IMR-90 (cell line): ENCODE measurements around the gene RRP1. TPM values are rescaled to one million over a fixed set of nuclear protein-coding genes. Genes with fewer than 3 reads are reported as not detected.

ENCODE experiments used
- ATAC-seq: fragments of 200-7000 bp; cut with Tn5 transposase; 2 replicates; pipeline ENCODE4 v1.9.1; 2020; ENCODE audit warnings: low read depth, mild to moderate bottlenecking, moderate library complexity
- BruUV-seq: library from RNA; stranded (reverse); fragments of 400-500 nt; replicated peaks from 2 replicates; lab custom pipeline; 2021; lab: Mats Ljungman, UMichigan
- CTCF ChIA-PET: fragments of 300-600 bp; formaldehyde crosslinking; extraction: SDS; loops from one replicate; lab custom pipeline; 2021; ENCODE audit warnings: antibody characterized with exemption; lab: Yijun Ruan, JAX
- POLR2A ChIA-PET: fragments of 300-600 bp; sonication (Branson Sonifier 250); formaldehyde crosslinking; loops from one replicate; lab custom pipeline; 2022; ENCODE audit warnings: antibody characterized with exemption; ENCODE audit not compliant: unreplicated experiment; lab: Charles Lee
- DNase-seq: peaks from one replicate; pipeline ENCODE4 v3.0.0; 2013
- H2AFZ ChIP-seq: replicated peaks from 2 replicates; pipeline ENCODE3; 2013; ENCODE audit warnings: low read length, mild to moderate bottlenecking; ENCODE audit not compliant: poor library complexity
- H2AK5ac ChIP-seq: 2 replicates; pipeline ENCODE4 v1.6.1; 2013; ENCODE audit warnings: low read depth, low read length, inconsistent platforms
- H2AK9ac ChIP-seq: replicated peaks from 2 replicates; pipeline ENCODE3; 2013; ENCODE audit warnings: mild to moderate bottlenecking, low read depth, low read length, moderate library complexity; ENCODE audit not compliant: poor library complexity
- H2BK120ac ChIP-seq: 2 replicates; pipeline ENCODE4 v1.6.1; 2013; ENCODE audit warnings: low read depth, low read length, inconsistent platforms
- H2BK15ac ChIP-seq: 3 replicates; pipeline ENCODE4 v1.6.1; 2013; ENCODE audit warnings: low read depth, low read length, inconsistent platforms
- H2BK20ac ChIP-seq: 2 replicates; pipeline ENCODE4 v1.6.1; 2013; ENCODE audit warnings: low read depth, mild to moderate bottlenecking, inconsistent platforms, low read length, moderate library complexity
- H2BK5ac ChIP-seq: 2 replicates; pipeline ENCODE4 v1.6.1; 2013; ENCODE audit warnings: mild to moderate bottlenecking, low read depth, low read length, inconsistent platforms; ENCODE audit not compliant: poor library complexity, severe bottlenecking
- H3K14ac ChIP-seq: replicated peaks from 2 replicates; pipeline ENCODE4 v1.6.1; 2013; ENCODE audit warnings: low read depth, low read length, inconsistent platforms
- H3K18ac ChIP-seq: 2 replicates; pipeline ENCODE4 v1.6.1; 2013; ENCODE audit warnings: low read depth, low read length, control low read depth
- H3K23ac ChIP-seq: 2 replicates; pipeline ENCODE4 v1.6.1; 2013; ENCODE audit warnings: low read depth, low read length, inconsistent platforms
- H3K27ac ChIP-seq: 2 replicates; pipeline ENCODE4 v1.5.1; 2013; ENCODE audit warnings: mild to moderate bottlenecking, control low read depth, low read length; ENCODE audit not compliant: insufficient read depth
- H3K27me3 ChIP-seq: 2 replicates; pipeline ENCODE4 v1.6.1; 2013; ENCODE audit warnings: low read length; ENCODE audit not compliant: control insufficient read depth, insufficient read depth
- H3K36me3 ChIP-seq: 2 replicates; pipeline ENCODE4 v1.6.1; 2013; ENCODE audit warnings: low read length, mixed read lengths; ENCODE audit not compliant: control insufficient read depth, insufficient read depth
- H3K4ac ChIP-seq: 2 replicates; pipeline ENCODE4 v1.6.1; 2013; ENCODE audit warnings: low read depth, low read length, inconsistent platforms
- H3K4me1 ChIP-seq: 2 replicates; pipeline ENCODE4 v1.6.1; 2013; ENCODE audit warnings: low read length, mixed read lengths; ENCODE audit not compliant: control insufficient read depth, insufficient read depth
- H3K4me2 ChIP-seq: 2 replicates; pipeline ENCODE4 v1.6.1; 2013; ENCODE audit warnings: low read depth, mild to moderate bottlenecking, control low read depth, low read length, moderate library complexity
- H3K4me3 ChIP-seq: 2 replicates; pipeline ENCODE4 v1.5.1; 2013; ENCODE audit warnings: low read depth, mild to moderate bottlenecking, control low read depth, low read length, moderate library complexity; ENCODE audit not compliant: insufficient read depth
- H3K56ac ChIP-seq: 2 replicates; pipeline ENCODE4 v1.6.1; 2013; ENCODE audit warnings: low read length, inconsistent platforms; ENCODE audit not compliant: insufficient read depth; ENCODE audit errors: extremely low read depth
- H3K79me1 ChIP-seq, 2 experiments: 2 replicates each; pipeline ENCODE4 v1.6.1; 2013; ENCODE audit warnings: low read length in 2 of 2, inconsistent platforms in 1 of 2, low read depth in 1 of 2
- H3K9ac ChIP-seq: 2 replicates; pipeline ENCODE4 v1.6.1; 2013; ENCODE audit warnings: low read depth, low read length, control low read depth
- H3K9me1 ChIP-seq: 2 replicates; pipeline ENCODE4 v1.6.1; 2013; ENCODE audit warnings: low read length, inconsistent platforms; ENCODE audit not compliant: insufficient read depth
- H3K9me3 ChIP-seq: 2 replicates; pipeline ENCODE4 v1.6.1; 2013; ENCODE audit warnings: low read length; ENCODE audit not compliant: control insufficient read depth, insufficient read depth
- H4K20me1 ChIP-seq: 2 replicates; pipeline ENCODE4 v1.6.1; 2013; ENCODE audit warnings: low read length, inconsistent platforms; ENCODE audit not compliant: insufficient read depth
- H4K5ac ChIP-seq: 2 replicates; pipeline ENCODE4 v1.6.1; 2013; ENCODE audit warnings: mild to moderate bottlenecking, low read depth, low read length, control low read depth
- H4K8ac ChIP-seq, 2 experiments: 2 replicates each; pipeline ENCODE4 v1.6.1; 2013; ENCODE audit warnings: low read depth in 2 of 2, low read length in 2 of 2, control low read depth in 1 of 2, inconsistent platforms in 1 of 2
- H4K91ac ChIP-seq: 2 replicates; pipeline ENCODE4 v1.6.1; 2013; ENCODE audit warnings: low read depth, low read length, inconsistent platforms; ENCODE audit not compliant: insufficient read depth
- BHLHE40 ChIP-seq: fragments of 150-350 bp; IDR thresholded peaks from 2 replicates; pipeline ENCODE4 v1.6.1; 2016; ENCODE audit warnings: mild to moderate bottlenecking, low read depth, low read length
- CEBPB ChIP-seq: IDR thresholded peaks from 2 replicates; pipeline ENCODE4 v1.6.1; 2012; ENCODE audit warnings: low read depth, low read length, improper control_type of control experiment
- CHD1 ChIP-seq: IDR thresholded peaks from 2 replicates; pipeline ENCODE4 v1.6.1; 2012; ENCODE audit warnings: low read depth, low read length, improper control_type of control experiment
- FOS ChIP-seq: fragments of 150-350 bp; IDR thresholded peaks from 2 replicates; pipeline ENCODE4 v1.6.1; 2016; ENCODE audit warnings: low read depth, low read length
- MAFK ChIP-seq: IDR thresholded peaks from 2 replicates; pipeline ENCODE4 v1.6.1; 2012; ENCODE audit warnings: low read depth, low read length, improper control_type of control experiment
- MAZ ChIP-seq: IDR thresholded peaks from 2 replicates; pipeline ENCODE4 v1.6.1; 2012; ENCODE audit warnings: low read depth, mild to moderate bottlenecking, low read length, improper control_type of control experiment, moderate library complexity, borderline replicate concordance
- MXI1 ChIP-seq: IDR thresholded peaks from 2 replicates; pipeline ENCODE4 v1.6.1; 2012; ENCODE audit warnings: low read depth, mild to moderate bottlenecking, low read length, moderate library complexity, borderline replicate concordance
- NFE2L2 ChIP-seq: fragments of 150-350 bp; IDR thresholded peaks from 2 replicates; pipeline ENCODE4 v1.6.1; 2016; ENCODE audit warnings: low read depth, mild to moderate bottlenecking, low read length
- POLR2A ChIP-seq: IDR thresholded peaks from 2 replicates; pipeline ENCODE4 v1.6.1; 2012; ENCODE audit warnings: mild to moderate bottlenecking, low read depth, low read length
- RAD21 ChIP-seq: IDR thresholded peaks from 2 replicates; pipeline ENCODE4 v1.6.1; 2012; ENCODE audit warnings: low read length, improper control_type of control experiment
- RCOR1 ChIP-seq: IDR thresholded peaks from 2 replicates; pipeline ENCODE4 v1.6.1; 2012; ENCODE audit warnings: mild to moderate bottlenecking, low read length, improper control_type of control experiment; ENCODE audit not compliant: insufficient replicate concordance
- RFX5 ChIP-seq: IDR thresholded peaks from 2 replicates; pipeline ENCODE4 v1.8.0; 2012; ENCODE audit warnings: low read depth, mild to moderate bottlenecking, low read length, moderate library complexity
- SMC3 ChIP-seq: fragments of 150-350 bp; IDR thresholded peaks from 2 replicates; pipeline ENCODE4 v1.6.1; 2016; ENCODE audit warnings: low read depth, mild to moderate bottlenecking, antibody characterized with exemption, low read length, moderate library complexity
- WGBS, 2 experiments: methylation state at CpG; one replicate each; pipeline versions ENCODE4 v1.1.5 to v1.1.7; 2013; ENCODE audit warnings: missing lambda C conversion rate in 2 of 2; ENCODE audit not compliant: insufficient read length in 1 of 2; ENCODE audit errors: extremely low coverage in 2 of 2; 5-methylcytosine and 5-hydroxymethylcytosine counted together
- dilution Hi-C: fragments of 300-500 bp; cut with HindIII; formaldehyde crosslinking; loops from one replicate; pipeline ENCODE4 v1.14.3; 2018; ENCODE audit warnings: low sequenced_read_pairs; ENCODE audit not compliant: unreplicated experiment
- in situ Hi-C: fragments of 300-500 bp; cut with MboI; formaldehyde crosslinking; loops from 3 replicates; pipeline ENCODE4 v1.14.3; 2019; ENCODE audit warnings: low sequenced_read_pairs, inconsistent platforms, mixed read lengths
- intact Hi-C: fragments of 100-400 bp; cut with micrococcal nuclease; formaldehyde crosslinking; loops from 2 replicates; pipeline ENCODE4 v1.10.0; 2022
- polyA plus RNA-seq, 3 experiments: library from polyadenylated mRNA; depleted of rRNA; stranded (reverse); fragments of >200 nt; gene quantifications; 2 replicates each; pipeline ENCODE4 v1.2.3, GENCODE V29; 2012; ENCODE audit warnings: low replicate concordance in 1 of 3
- total RNA-seq: library from RNA; depleted of rRNA; stranded (reverse); fragments of >200 nt; gene quantifications from 2 replicates; pipeline ENCODE4 v1.2.3, GENCODE V29; 2012
- TF ChIP-seq, protein P1 (sequence below): fragments of 150-350 bp; IDR thresholded peaks from 2 replicates; pipeline ENCODE4 v1.6.1; 2017; ENCODE audit warnings: mild to moderate bottlenecking, antibody characterized with exemption, low read length, low read depth
- TF ChIP-seq, protein P2 (sequence below): fragments of 150-350 bp; IDR thresholded peaks from 2 replicates; pipeline ENCODE4 v1.6.1; 2016; ENCODE audit warnings: low read depth, mild to moderate bottlenecking, low read length, moderate library complexity, borderline replicate concordance

Gene RRP1
- total and polyA plus RNA-seq, 2 of the 4 experiments (the other 2 are of a cell fraction), result 20.2 to 23.3 TPM

DNA sequence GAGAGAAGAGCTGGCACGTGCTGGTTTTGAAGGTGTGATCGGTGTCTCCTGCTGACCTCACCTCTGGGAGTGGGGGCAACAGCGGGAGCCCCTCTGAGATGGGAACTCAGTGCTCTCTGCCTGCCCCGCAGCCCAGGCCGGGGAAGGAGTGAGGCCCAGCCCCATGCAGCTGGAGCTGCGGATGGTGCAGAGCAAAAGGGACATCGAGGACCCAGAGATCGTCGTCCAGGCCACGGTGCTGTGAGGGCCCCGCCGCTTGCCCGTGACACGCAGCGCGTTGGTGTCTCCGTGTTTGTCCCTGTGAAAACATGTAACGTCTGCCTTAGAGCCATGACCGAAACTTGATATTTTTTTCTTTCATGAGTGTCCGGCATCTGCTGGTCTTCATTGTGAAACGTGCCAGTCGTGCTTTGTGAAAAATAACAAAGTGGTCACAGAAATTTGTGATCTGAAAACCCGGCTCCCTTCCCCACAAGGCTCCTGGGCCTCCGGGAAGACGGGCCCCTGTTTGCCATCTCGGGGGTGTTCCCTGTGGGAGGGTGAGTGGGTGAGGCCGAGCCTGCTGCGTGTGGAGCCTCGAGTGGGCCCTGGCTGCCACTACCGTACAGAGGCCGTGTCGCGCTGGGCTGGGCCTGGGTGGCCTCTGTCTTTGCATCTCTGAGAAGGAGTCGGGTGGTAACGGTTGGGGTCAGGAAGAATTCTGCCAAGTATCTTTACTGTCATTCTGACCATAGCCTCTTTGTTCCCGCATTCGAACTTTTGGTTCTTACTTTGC, 33.4 kb upstream of the RRP1 start:
- Histone ChIP-seq H2BK5ac (no peak overlapping the region), H2BK20ac (no peak overlapping the region), H2BK120ac (no peak overlapping the region), H2AK5ac (no peak overlapping the region), H3K27me3 (no peaks in the 10 kb centered on the region), H3K27ac (no peak overlapping the region), H3K9ac (no peak overlapping the region), H3K56ac (no peak overlapping the region), H4K5ac (no peak overlapping the region), H3K79me1 (peaks cover 8 to 13% of the 10 kb centered on the region in 2 experiments; a peak in 3 of 4 replicates), H3K4me2 (no peak overlapping the region), H3K9me1 (peaks cover 6% of the 10 kb centered on the region), H3K36me3 (peaks cover 80% of the 10 kb centered on the region), H3K14ac (no peak overlapping the region), H3K4ac (no peak overlapping the region), H4K20me1 (peaks cover 15% of the 10 kb centered on the region), H2AK9ac (no peak overlapping the region), H4K8ac (no peak overlapping the region), H3K4me3 (no peak overlapping the region), H3K18ac (no peak overlapping the region), H3K9me3 (no peaks in the 10 kb centered on the region), H2AFZ (no peak overlapping the region), H3K23ac (no peak overlapping the region), H3K4me1 (peaks cover 6% of the 10 kb centered on the region; the same call in 1 of the 2 replicates), H2BK15ac (no peak overlapping the region), H4K91ac (no peak overlapping the region)
- intact Hi-C loops, result no loop called here
- BruUV-seq, result no TSS peak
- ChIA-PET CTCF (no interaction called here), POLR2A (no interaction called here)
- WGBS, 2 experiments, result 97% methylated on average over 24 of the region's 37 CpGs; no CpG with 5 or more reads in 1 of the 2 experiments
- DNase-seq (no peak), ATAC-seq (no peak)
- in situ Hi-C loops, result no loop called here
- dilution Hi-C loops, result no loop called here
- TF ChIP-seq, protein P1, sequence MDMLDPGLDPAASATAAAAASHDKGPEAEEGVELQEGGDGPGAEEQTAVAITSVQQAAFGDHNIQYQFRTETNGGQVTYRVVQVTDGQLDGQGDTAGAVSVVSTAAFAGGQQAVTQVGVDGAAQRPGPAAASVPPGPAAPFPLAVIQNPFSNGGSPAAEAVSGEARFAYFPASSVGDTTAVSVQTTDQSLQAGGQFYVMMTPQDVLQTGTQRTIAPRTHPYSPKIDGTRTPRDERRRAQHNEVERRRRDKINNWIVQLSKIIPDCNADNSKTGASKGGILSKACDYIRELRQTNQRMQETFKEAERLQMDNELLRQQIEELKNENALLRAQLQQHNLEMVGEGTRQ, result no peak
- TF ChIP-seq BHLHE40 (no peak), SMC3 (no peak), FOS (no peak), MAFK (no peak), NFE2L2 (no peak), RCOR1 (no peak), CHD1 (no peak), MAZ (no peak), RAD21 (no peak), CEBPB (no peak), RFX5 (no peak), MXI1 (no peak), POLR2A (no peak)
- TF ChIP-seq, protein P2, sequence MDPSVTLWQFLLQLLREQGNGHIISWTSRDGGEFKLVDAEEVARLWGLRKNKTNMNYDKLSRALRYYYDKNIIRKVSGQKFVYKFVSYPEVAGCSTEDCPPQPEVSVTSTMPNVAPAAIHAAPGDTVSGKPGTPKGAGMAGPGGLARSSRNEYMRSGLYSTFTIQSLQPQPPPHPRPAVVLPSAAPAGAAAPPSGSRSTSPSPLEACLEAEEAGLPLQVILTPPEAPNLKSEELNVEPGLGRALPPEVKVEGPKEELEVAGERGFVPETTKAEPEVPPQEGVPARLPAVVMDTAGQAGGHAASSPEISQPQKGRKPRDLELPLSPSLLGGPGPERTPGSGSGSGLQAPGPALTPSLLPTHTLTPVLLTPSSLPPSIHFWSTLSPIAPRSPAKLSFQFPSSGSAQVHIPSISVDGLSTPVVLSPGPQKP, result no peak
